CD4-positive, alpha-beta T cell treated with Interleukin-4 for 1 hour (primary cell): Measurements from ENCODE around the gene S100A2.
"Not testable (repeated sequence)": the region's sequence is repeated elsewhere in the genome, so short reads cannot be mapped to it uniquely, and the experiment has no call there.

Experiments
- DNase-seq, 2 donors: peaks; one replicate each; pipeline ENCODE4 v3.0.0-alpha.2; 2020 to 2022

S100A2 gene

GRCh38 chr1:153588033-153588432 is 22.4 kb upstream of the S100A2 start:
- not testable (repeated sequence) for DNase-seq

GRCh38 chr1:153587314-153587713 is 21.7 kb upstream of the S100A2 start:
- no peak for DNase-seq

GRCh38 chr1:153586347-153586746 is 20.7 kb upstream of the S100A2 start:
- DNase-seq, result no peak

GRCh38 chr1:153585006-153585405 is 19.4 kb upstream of the S100A2 start:
- no peak for DNase-seq

- DNase-seq, result no peak
Observed at GRCh38 chr1:153583976-153584375, 18.3 kb upstream of the S100A2 start.

GRCh38 chr1:153583514-153583913 is 17.9 kb upstream of the S100A2 start:
- not testable (repeated sequence) for DNase-seq

GRCh38 chr1:153582836-153583235 is 17.2 kb upstream of the S100A2 start:
- DNase-seq, result not testable (repeated sequence)

GRCh38 chr1:153578936-153579335 is 13.3 kb upstream of the S100A2 start:
- no peak for DNase-seq

- no peak for DNase-seq
Observed at GRCh38 chr1:153578490-153578889, 12.8 kb upstream of the S100A2 start.

GRCh38 chr1:153577624-153578051 is 12.0 kb upstream of the S100A2 start:
- no peak for DNase-seq

- DNase-seq, result no peak
Observed at GRCh38 chr1:153577138-153577537, 11.5 kb upstream of the S100A2 start.

- not testable (repeated sequence) for DNase-seq
Observed at GRCh38 chr1:153575497-153575896, 9.9 kb upstream of the S100A2 start.

- DNase-seq, result not testable (repeated sequence)
Observed at GRCh38 chr1:153575081-153575491, 9.4 kb upstream of the S100A2 start.

GRCh38 chr1:153573351-153573750 is 7.7 kb upstream of the S100A2 start:
- DNase-seq, result no peak

- DNase-seq, result peak; percentile 54 to 71
Observed at GRCh38 chr1:153572569-153573015, 6.9 kb upstream of the S100A2 start.

GRCh38 chr1:153571706-153572105 is 6.1 kb upstream of the S100A2 start:
- no peak for DNase-seq

- no peak for DNase-seq
Observed at GRCh38 chr1:153570874-153571273, 5.2 kb upstream of the S100A2 start.

- DNase-seq, result no peak
Observed at GRCh38 chr1:153569465-153569864, 3.8 kb upstream of the S100A2 start.

GRCh38 chr1:153568367-153569099 is 2.9 kb upstream of the S100A2 start:
- peak; percentile 82 to 83 for DNase-seq

GRCh38 chr1:153567621-153568366 is 2.1 kb upstream of the S100A2 start:
- DNase-seq, result no peak

- peak; percentile 78 to 90 for DNase-seq
Observed at GRCh38 chr1:153566414-153567371, 1.0 kb upstream of the S100A2 start.

- DNase-seq, result no peak
Observed at GRCh38 chr1:153563991-153564390, 1.7 kb downstream of the S100A2 start.

GRCh38 chr1:153563483-153563901 is 2.2 kb downstream of the S100A2 start:
- DNase-seq, result no peak
